ENCODE measurements around the gene CLIC5. TPM values are rescaled to one million over a fixed set of nuclear protein-coding genes. Genes with fewer than 3 reads are reported as not detected.

CLIC5 gene
- total and polyA plus RNA-seq, 2 of the 8 experiments (the other 6 are each of a cell fraction or from before 2014, with no cell fraction given): 0.12 to 0.15 TPM

DNA sequence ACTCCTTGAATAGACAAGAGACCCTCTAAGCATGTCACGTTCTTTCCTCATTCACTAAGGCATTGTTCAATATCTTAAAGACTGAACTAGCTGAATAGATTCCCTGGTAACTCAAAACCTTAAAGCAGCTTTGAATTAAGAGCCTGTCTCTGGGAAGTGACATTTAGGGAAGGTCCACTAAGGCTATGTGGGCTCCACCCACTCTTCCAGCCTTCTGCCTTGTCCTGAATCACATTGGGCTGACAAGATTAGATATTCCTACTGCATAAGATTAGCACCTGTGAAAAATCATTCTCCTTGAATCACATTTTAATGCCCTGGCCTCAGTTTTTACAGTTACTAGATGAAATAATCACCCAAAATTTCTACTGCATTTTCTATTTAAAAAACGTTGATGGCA lies 36.3 kb downstream of the CLIC5 start (continued):
- TF ChIP-seq, protein P1, sequence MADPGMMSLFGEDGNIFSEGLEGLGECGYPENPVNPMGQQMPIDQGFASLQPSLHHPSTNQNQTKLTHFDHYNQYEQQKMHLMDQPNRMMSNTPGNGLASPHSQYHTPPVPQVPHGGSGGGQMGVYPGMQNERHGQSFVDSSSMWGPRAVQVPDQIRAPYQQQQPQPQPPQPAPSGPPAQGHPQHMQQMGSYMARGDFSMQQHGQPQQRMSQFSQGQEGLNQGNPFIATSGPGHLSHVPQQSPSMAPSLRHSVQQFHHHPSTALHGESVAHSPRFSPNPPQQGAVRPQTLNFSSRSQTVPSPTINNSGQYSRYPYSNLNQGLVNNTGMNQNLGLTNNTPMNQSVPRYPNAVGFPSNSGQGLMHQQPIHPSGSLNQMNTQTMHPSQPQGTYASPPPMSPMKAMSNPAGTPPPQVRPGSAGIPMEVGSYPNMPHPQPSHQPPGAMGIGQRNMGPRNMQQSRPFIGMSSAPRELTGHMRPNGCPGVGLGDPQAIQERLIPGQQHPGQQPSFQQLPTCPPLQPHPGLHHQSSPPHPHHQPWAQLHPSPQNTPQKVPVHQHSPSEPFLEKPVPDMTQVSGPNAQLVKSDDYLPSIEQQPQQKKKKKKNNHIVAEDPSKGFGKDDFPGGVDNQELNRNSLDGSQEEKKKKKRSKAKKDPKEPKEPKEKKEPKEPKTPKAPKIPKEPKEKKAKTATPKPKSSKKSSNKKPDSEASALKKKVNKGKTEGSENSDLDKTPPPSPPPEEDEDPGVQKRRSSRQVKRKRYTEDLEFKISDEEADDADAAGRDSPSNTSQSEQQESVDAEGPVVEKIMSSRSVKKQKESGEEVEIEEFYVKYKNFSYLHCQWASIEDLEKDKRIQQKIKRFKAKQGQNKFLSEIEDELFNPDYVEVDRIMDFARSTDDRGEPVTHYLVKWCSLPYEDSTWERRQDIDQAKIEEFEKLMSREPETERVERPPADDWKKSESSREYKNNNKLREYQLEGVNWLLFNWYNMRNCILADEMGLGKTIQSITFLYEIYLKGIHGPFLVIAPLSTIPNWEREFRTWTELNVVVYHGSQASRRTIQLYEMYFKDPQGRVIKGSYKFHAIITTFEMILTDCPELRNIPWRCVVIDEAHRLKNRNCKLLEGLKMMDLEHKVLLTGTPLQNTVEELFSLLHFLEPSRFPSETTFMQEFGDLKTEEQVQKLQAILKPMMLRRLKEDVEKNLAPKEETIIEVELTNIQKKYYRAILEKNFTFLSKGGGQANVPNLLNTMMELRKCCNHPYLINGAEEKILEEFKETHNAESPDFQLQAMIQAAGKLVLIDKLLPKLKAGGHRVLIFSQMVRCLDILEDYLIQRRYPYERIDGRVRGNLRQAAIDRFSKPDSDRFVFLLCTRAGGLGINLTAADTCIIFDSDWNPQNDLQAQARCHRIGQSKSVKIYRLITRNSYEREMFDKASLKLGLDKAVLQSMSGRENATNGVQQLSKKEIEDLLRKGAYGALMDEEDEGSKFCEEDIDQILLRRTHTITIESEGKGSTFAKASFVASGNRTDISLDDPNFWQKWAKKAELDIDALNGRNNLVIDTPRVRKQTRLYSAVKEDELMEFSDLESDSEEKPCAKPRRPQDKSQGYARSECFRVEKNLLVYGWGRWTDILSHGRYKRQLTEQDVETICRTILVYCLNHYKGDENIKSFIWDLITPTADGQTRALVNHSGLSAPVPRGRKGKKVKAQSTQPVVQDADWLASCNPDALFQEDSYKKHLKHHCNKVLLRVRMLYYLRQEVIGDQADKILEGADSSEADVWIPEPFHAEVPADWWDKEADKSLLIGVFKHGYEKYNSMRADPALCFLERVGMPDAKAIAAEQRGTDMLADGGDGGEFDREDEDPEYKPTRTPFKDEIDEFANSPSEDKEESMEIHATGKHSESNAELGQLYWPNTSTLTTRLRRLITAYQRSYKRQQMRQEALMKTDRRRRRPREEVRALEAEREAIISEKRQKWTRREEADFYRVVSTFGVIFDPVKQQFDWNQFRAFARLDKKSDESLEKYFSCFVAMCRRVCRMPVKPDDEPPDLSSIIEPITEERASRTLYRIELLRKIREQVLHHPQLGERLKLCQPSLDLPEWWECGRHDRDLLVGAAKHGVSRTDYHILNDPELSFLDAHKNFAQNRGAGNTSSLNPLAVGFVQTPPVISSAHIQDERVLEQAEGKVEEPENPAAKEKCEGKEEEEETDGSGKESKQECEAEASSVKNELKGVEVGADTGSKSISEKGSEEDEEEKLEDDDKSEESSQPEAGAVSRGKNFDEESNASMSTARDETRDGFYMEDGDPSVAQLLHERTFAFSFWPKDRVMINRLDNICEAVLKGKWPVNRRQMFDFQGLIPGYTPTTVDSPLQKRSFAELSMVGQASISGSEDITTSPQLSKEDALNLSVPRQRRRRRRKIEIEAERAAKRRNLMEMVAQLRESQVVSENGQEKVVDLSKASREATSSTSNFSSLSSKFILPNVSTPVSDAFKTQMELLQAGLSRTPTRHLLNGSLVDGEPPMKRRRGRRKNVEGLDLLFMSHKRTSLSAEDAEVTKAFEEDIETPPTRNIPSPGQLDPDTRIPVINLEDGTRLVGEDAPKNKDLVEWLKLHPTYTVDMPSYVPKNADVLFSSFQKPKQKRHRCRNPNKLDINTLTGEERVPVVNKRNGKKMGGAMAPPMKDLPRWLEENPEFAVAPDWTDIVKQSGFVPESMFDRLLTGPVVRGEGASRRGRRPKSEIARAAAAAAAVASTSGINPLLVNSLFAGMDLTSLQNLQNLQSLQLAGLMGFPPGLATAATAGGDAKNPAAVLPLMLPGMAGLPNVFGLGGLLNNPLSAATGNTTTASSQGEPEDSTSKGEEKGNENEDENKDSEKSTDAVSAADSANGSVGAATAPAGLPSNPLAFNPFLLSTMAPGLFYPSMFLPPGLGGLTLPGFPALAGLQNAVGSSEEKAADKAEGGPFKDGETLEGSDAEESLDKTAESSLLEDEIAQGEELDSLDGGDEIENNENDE (IDR thresholded peaks at IDR 0.05; ENCODE audit: insufficient replicate concordance, low read length): no peak
- TF ChIP-seq GABPA (IDR thresholded peaks at IDR 0.05; ENCODE audit: borderline replicate concordance, insufficient read depth, low read length): no peak

All from H1 (cell line).